Sigmoid colon (tissue), 4 donors: ENCODE results near the gene PLD1.

Experiments used
- CTCF ChIP-seq, 4 experiments: fragments of 450-650 bp in 3 of 4; fragments of 200-600 bp in 1 of 4; IDR thresholded peaks; one replicate each; pipeline ENCODE4 v1.5.1; 2016 to 2019; ENCODE audit warnings: antibody characterized with exemption in 4 of 4, mild to moderate bottlenecking in 3 of 4, moderate library complexity in 2 of 4
- POLR2AphosphoS5 ChIP-seq, 4 donors: sonication (generic); formaldehyde crosslinking; IDR thresholded peaks; one replicate each; pipeline ENCODE4 v1.6.1; 2017; ENCODE audit warnings: antibody characterized with exemption in 4 of 4

GRCh38 chr3:171552531-171552930 is 257.8 kb downstream of the PLD1 start:
- no peak for TF ChIP-seq CTCF (IDR thresholded peaks at IDR 0.05)
- no peak for TF ChIP-seq POLR2AphosphoS5 (IDR thresholded peaks at IDR 0.05)
